C4-2B (cell line): ENCODE data around the gene ZDHHC5.

Source experiments
- ZFX ChIP-seq: fragments of 450-650 bp; IDR thresholded peaks from 2 replicates; pipeline ENCODE4 v1.6.1; 2017
- TF ChIP-seq, protein P1 (sequence below): fragments of 450-650 bp; conservative IDR thresholded peaks from 2 replicates; pipeline ENCODE4 v1.5.1; 2017; ENCODE audit warnings: mild to moderate bottlenecking

DNA sequence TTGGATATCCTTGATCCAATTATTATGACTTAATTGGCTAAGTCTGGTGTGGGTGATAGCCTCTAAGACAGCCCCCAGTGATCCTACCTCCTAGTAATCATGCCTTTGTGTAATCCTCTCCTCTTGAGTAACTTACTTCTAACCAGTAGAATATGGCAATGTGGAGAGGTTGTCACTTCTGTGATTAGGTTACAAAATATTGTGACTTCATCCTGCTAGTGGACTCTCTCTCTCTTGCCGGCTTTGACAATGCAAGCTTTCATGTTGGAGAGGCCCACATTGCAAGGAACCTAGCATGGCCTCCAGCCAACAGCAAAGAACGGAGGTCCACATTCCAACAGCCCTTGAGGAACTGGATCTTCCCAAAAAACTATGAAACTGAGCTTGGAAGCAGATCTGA, 37.7 kb upstream of the ZDHHC5 start:
- TF ChIP-seq, protein P1, sequence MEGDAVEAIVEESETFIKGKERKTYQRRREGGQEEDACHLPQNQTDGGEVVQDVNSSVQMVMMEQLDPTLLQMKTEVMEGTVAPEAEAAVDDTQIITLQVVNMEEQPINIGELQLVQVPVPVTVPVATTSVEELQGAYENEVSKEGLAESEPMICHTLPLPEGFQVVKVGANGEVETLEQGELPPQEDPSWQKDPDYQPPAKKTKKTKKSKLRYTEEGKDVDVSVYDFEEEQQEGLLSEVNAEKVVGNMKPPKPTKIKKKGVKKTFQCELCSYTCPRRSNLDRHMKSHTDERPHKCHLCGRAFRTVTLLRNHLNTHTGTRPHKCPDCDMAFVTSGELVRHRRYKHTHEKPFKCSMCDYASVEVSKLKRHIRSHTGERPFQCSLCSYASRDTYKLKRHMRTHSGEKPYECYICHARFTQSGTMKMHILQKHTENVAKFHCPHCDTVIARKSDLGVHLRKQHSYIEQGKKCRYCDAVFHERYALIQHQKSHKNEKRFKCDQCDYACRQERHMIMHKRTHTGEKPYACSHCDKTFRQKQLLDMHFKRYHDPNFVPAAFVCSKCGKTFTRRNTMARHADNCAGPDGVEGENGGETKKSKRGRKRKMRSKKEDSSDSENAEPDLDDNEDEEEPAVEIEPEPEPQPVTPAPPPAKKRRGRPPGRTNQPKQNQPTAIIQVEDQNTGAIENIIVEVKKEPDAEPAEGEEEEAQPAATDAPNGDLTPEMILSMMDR = no peak
- TF ChIP-seq ZFX = no peak
